Glomerular visceral epithelial cell (primary cell): ENCODE measurements around the gene BMPR1B.

Experiments
- DNase-seq: peaks from one replicate; pipeline ENCODE4 v3.0.0-alpha.2; 2016; ENCODE audit errors: extremely low spot score

BMPR1B gene

GRCh38 chr4:95183656-95184408 lies 426.1 kb downstream of the BMPR1B start:
- no peak for DNase-seq

- no peak for DNase-seq
Measured at GRCh38 chr4:95186666-95187065, 428.9 kb downstream of the BMPR1B start.

- DNase-seq: no peak
Measured at GRCh38 chr4:95188701-95189370, 431.1 kb downstream of the BMPR1B start.

- no peak for DNase-seq
Measured at GRCh38 chr4:95190751-95191436, 433.1 kb downstream of the BMPR1B start.

GRCh38 chr4:95191537-95191936 lies 433.8 kb downstream of the BMPR1B start:
- DNase-seq: no peak

GRCh38 chr4:95193391-95194224 lies 435.9 kb downstream of the BMPR1B start:
- no peak for DNase-seq

GRCh38 chr4:95197353-95197752 lies 439.6 kb downstream of the BMPR1B start:
- DNase-seq: no peak

GRCh38 chr4:95198961-95199360 lies 441.2 kb downstream of the BMPR1B start:
- no peak for DNase-seq

GRCh38 chr4:95204267-95204844 lies 446.6 kb downstream of the BMPR1B start:
- no peak for DNase-seq

- no peak for DNase-seq
Measured at GRCh38 chr4:95204873-95205272, 447.1 kb downstream of the BMPR1B start.
